NCI-H82 treated with DMSO at 0.1 percent for 48 hours (cell line): ENCODE measurements around the gene EREG.

Experiments used
- DNase-seq: peaks from one replicate; lab custom pipeline; 2025; ENCODE audit not compliant: unreplicated experiment; lab: John Stamatoyannopoulos, UW

EREG gene

DNA sequence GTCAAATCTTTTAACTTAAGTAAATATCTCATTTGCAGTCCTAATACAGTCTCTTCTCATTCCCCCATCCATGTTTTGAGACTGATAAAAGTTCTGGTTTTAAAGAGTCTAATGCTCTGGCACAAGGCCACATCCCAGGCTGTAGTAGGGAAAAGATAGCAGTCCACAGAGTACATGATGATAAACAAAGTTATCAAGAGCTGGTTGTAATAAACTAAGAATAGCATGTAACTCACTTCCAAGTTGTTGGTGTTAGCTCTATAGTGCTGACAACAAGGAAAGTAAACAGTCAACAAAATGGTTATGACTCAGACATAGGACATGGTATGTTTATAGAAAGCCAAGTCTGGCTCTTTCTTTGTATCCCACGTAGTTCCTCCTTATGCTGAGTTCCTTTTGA lies 58.2 kb downstream of the EREG start:
- DNase-seq: no peak

DNA sequence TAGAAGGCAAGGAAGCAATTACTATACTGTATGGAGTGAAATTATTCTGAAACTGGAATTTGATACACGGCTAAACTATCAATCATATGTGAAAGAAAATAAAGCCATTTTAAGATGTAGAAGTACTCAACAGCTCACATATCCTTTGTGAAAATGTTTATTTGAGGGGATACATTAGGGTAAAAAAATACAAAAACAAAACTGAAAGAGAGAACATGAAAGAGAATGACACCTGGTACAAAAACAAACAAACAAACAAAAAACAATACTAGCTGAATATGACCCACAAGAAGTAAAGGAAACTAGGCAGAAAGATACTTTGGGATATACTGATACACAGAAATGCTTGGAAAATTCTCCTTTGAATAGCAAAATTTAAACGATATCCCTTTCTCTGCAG lies 59.2 kb downstream of the EREG start:
- no peak for DNase-seq

DNA sequence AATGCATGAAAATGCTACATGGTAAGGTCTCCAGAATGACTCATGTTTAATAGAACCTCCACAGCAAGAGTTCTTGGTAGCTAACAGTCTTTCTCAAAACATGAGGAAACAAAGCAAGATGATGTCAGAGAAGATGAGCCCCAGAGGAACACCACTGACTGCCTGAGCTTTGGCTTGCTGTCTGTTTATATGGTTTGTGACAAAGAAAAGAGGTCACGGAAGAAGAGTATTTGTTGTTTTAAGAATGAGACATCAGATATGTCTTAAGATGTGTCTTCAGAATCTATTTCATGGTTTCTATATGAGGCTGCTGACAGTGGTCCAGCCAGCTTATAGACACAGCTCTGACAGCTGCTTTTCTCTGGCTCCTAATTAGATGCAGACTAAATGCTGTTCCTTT lies 61.2 kb downstream of the EREG start:
- DNase-seq: no peak

DNA sequence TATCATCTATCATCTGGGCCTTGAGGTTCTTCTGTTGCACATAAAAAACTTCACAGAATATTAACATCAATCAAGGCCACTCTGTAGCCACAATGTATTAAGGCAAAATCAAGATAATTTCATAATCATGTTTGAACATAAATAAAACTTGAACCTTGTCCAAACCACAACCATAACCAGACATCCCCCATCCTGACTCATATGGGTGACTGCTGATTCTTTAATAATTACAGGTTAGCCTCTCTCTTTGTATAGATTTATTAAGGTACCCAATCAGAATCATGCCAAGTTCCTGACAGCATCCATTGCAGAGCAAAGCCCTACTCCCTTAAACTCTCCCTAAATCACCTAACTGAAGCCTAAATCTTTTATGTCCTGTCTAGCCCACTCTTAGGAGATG lies 63.3 kb downstream of the EREG start:
- DNase-seq: no peak

DNA sequence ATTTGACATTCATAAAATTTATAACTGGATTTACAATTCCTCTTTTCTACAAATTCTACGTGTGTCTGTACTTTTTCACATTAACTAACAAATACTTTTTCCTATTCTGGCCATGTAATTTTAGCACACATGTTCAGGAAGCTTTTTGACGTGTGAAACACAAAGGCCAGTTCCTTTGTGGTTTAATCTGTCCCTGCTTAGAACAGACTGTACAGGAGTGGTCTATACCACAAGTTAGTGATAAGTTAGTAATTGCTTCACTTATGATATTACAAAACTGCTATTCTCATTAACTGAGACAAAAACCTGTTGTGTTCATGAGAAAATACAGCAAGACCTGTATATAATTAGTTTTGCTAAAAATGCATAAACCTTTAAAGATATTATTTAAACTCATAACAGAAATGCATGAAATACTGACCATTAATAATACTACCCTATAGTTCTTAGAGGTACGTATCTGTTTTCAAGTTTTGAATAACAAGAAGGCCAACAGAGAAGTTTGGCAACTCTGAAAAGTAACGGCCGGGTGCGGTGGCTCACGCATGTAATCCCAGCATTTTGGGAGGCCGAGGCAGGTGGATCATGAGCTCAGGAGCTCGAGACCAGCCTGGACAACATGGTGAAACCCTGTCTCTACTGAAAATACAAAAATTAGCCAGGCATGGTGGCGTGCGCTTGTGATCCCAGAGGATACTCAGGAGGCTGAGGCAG lies 66.3 kb downstream of the EREG start:
- no peak for DNase-seq

DNA sequence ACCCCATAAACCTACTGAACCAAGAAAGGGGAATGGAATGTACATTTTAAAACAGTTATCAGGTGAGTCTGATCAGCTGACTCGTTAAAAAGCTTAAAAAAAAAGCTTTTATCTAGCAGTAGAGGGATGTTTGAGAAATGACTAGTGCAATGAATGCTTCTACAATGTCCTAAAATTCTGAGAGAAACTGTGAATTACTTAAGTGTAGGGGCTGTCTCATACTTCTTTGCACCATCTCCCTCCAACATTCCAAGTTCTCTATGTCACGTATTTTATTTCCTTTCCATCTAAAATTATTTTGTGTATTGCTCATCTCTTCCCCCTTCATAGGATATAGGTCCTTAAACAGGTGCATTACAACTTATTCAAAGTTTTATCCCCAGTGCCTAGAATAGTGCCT lies 68.1 kb downstream of the EREG start:
- DNase-seq: no peak

DNA sequence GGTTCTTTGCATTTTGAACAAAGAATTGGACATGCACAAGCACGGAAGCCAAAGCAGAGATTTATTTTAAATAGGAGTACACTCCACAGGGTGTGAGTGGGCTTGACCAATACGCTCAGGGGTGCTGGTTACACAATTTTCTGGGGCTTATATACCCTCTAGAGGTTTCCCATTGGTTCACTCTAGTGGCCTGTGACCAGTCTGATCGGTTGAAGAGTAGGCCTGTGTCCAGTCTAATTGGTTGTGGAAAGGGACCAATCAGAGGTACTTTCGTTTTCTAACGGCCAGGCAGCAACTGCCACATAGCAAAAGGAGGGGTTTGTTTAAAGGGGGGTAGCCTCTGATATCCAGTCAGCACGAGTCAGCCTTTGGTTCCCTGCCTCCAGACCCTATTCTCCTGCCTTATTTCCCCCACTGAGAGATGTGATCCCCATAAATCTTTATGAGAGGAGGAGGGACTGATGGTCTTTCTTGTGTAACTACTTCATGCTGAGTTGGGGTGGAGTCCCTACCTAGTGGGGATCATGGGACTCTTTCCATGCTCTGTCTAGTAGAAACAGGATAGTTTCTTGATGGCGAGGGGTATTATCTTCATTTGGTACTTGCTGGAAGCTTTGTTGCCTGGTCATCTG lies 68.7 kb downstream of the EREG start:
- DNase-seq: no peak

DNA sequence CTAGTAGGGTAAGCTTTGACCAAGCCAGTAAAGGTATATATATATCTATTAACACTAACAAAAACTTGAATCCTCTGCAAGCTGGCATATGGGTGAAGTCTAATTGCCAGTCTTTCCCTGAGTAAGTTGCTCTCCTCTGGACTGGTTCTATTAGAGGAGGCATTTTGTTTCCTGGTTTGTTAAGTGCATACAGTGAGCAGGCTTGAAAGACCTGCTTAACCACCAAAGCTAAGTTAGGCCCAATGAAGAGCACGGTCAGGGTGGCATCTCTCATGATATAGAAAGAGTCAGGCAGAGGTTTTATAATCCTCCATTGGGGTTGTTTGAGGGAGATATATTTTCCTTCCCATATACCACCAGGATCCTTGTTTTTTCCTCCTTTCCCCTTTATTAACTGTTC lies 70.4 kb downstream of the EREG start:
- no peak for DNase-seq

DNA sequence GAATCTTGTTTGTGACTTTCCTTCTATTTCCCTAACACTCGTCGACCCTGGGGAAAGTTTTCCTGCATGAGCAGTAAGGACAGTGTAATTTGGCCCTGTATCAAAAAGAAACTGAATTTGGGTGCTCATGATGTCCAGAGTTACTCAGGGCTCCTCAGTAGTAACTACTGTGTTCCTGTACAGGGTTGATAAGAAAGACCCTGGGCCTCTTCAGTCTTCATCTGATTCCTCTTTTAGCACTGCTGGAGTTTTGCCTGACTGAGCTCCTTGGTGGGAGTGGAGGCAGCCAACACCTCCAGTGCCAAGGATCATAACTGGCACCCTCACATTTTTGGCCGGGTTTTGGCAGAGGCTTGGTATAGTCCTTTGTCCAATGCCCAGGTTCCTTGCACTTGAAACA lies 72.9 kb downstream of the EREG start:
- DNase-seq: no peak
